Measurements from ENCODE around the gene HLA-DMA. TPM values are rescaled to one million over a fixed set of nuclear protein-coding genes. Genes with fewer than 3 reads are reported as not detected.

The HLA-DMA gene
- total and polyA plus RNA-seq, 7 donors, result 16.3 to 131 (median 22.2) TPM

DNA sequence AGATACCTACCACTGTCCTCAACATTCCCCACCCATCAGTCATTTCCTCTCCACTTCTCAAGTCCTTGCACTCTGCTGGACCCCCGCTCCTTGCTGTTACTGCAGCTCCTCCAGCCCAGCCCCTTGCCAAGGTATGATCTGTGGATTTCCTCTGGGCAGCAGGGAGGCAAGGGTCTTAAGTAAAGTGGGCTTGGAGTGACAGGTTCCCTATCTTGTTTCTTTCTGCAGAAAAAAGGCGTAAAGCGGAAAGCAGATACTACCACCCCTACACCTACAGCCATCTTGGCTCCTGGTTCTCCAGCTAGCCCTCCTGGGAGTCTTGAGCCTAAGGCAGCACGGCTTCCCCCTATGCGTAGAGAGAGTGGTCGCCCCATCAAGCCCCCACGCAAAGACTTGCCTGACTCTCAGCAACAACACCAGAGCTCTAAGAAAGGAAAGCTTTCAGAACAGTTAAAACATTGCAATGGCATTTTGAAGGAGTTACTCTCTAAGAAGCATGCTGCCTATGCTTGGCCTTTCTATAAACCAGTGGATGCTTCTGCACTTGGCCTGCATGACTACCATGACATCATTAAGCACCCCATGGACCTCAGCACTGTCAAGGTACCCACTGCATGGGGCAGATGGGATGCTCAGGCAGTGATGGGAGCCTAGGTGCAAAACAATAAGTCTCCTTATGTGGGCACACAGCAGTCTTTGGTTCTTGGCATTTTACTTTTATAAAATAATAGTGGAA lies 23.6 kb upstream of the HLA-DMA start:
- no peak for DNase-seq
- no peaks in the 10 kb centered on the region for H3K27me3 ChIP-seq
- H3K9me3 ChIP-seq, result no peaks in the 10 kb centered on the region
- TF ChIP-seq CTCF (IDR thresholded peaks at IDR 0.05) (no peak), EP300 (IDR thresholded peaks at IDR 0.05) (no peak), POLR2A (IDR thresholded peaks at IDR 0.05) (no peak), POLR2AphosphoS5 (IDR thresholded peaks at IDR 0.05) (no peak)
- peaks cover 0 to 67% (median 61%) of the 10 kb centered on the region in 4 donors for H3K4me1 ChIP-seq
- peak overlapping the region in 2 of 4 donors; percentile 12 to 21 for H3K27ac ChIP-seq
- no peak overlapping the region for H3K4me3 ChIP-seq
- WGBS, 2 donors, result 86 to 89% methylated on average over 7 of the region's 7 CpGs
- intact Hi-C loops (cut with DNase I), result no loop called here
- peaks cover 74 to 85% (median 82%) of the 10 kb centered on the region in 4 donors for H3K36me3 ChIP-seq

- no peaks in the 10 kb centered on the region for H3K27me3 ChIP-seq
- no peak for DNase-seq
- peaks cover 0 to 65% (median 56%) of the 10 kb centered on the region in 4 donors for H3K4me1 ChIP-seq
- H3K4me3 ChIP-seq, result peak overlapping the region in 1 of 4 donors; percentile 2
- peak overlapping the region in 2 of 4 donors; percentile 21 to 98 for H3K27ac ChIP-seq
- TF ChIP-seq POLR2AphosphoS5 (IDR thresholded peaks at IDR 0.05) (no peak), EP300 (IDR thresholded peaks at IDR 0.05) (no peak), CTCF (IDR thresholded peaks at IDR 0.05) (no peak), POLR2A (IDR thresholded peaks at IDR 0.05) (no peak)
- 46 to 62% methylated on average over 2 of the region's 2 CpGs for WGBS, 2 donors
- no peaks in the 10 kb centered on the region for H3K9me3 ChIP-seq
- H3K36me3 ChIP-seq, result peaks cover 74 to 79% (median 76%) of the 10 kb centered on the region in 4 donors
- intact Hi-C loops (cut with DNase I), result no loop called here
Measured at GRCh38 chr6:32975886-32976285, 23.0 kb upstream of the HLA-DMA start.

GRCh38 chr6:32974541-32975308 lies 21.8 kb upstream of the HLA-DMA start:
- no peak for TF ChIP-seq EP300 (IDR thresholded peaks at IDR 0.05)
- TF ChIP-seq POLR2AphosphoS5 (IDR thresholded peaks at IDR 0.05), result no peak
- TF ChIP-seq CTCF (IDR thresholded peaks at IDR 0.05), result no peak
- Histone ChIP-seq H3K9me3 (no peaks in the 10 kb centered on the region), H3K27ac (peak overlapping the region in 3 of 4 donors; percentile 98 to 99 (median 98)), H3K27me3 (no peaks in the 10 kb centered on the region), H3K4me3 (peak overlapping the region; percentile 68 to 84 (median 82)), H3K36me3 (peaks cover 62 to 67% (median 65%) of the 10 kb centered on the region in 4 donors), H3K4me1 (peaks cover 0 to 55% (median 46%) of the 10 kb centered on the region in 4 donors)
- DNase-seq, result no peak
- 5 to 13% methylated on average over 14 of the region's 14 CpGs for WGBS, 2 donors
- intact Hi-C loops (cut with DNase I), result loop anchor here (5.0 kb wide), 1 partner anchor 443 kb away; the partner anchor contains the start of gene CUTA

DNA sequence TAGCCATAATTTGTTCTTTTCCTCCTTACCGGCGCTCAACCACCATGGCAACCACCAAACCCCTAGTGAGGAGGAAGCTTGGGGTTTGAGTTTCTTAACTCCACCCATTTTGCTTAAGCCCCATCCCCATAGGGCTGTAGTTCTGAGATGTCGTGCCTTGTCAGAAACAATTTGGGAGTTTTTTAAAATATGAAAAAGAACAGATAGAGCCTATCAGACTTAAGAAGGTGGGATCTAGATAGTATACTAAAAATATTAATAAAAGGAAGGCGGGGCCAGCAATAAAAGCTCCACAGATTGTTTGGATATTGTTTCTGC lies 21.1 kb upstream of the HLA-DMA start:
- peaks cover 56 to 60% (median 57%) of the 10 kb centered on the region in 4 donors for H3K36me3 ChIP-seq
- no peaks in the 10 kb centered on the region for H3K9me3 ChIP-seq
- no peak for DNase-seq
- peak overlapping the region; percentile 68 to 84 (median 82) for H3K4me3 ChIP-seq
- H3K4me1 ChIP-seq, result peaks cover 0 to 49% (median 42%) of the 10 kb centered on the region in 4 donors
- TF ChIP-seq POLR2A (IDR thresholded peaks at IDR 0.05), result no peak
- TF ChIP-seq EP300 (IDR thresholded peaks at IDR 0.05), result no peak
- no peak for TF ChIP-seq CTCF (IDR thresholded peaks at IDR 0.05)
- TF ChIP-seq POLR2AphosphoS5 (IDR thresholded peaks at IDR 0.05), result no peak
- intact Hi-C loops (cut with DNase I), result loop anchor here (5.0 kb wide), 1 partner anchor 443 kb away; the partner anchor contains the start of gene CUTA
- H3K27me3 ChIP-seq, result no peaks in the 10 kb centered on the region
- 0 to 1% methylated on average over 4 of the region's 4 CpGs for WGBS, 2 donors
- peak overlapping the region; percentile 98 to 99 (median 98) for H3K27ac ChIP-seq

All from sigmoid colon (tissue), 7 donors.